Measurements from ENCODE around the gene GRM4. TPM values are rescaled to one million over a fixed set of nuclear protein-coding genes. Genes with fewer than 3 reads are reported as not detected.

GRM4 gene
- total RNA-seq, 1 experiment from 2014 or later: not detected

DNA sequence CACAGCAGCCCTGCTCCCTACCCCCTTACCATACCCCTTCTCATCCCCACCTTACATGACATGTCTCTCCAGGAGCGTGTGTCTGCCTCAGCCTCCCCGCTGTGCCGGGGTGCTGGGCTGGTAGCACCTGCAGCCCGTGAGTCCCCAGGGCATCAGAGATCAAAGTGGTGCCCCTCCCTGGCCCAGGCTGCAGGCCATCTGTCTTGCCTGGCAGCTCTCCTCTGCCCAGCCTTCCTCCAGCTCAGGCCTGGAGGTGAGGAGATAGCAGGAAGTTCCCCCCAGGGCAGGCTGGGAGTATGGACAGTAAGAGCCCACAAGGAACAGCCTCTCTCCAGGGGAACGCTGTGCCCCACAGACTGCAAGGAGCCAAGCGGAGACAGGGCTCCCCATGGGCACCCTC lies 35.3 kb downstream of the GRM4 start:
- DNase-seq (ENCODE audit: low spot score): no peak

DNA sequence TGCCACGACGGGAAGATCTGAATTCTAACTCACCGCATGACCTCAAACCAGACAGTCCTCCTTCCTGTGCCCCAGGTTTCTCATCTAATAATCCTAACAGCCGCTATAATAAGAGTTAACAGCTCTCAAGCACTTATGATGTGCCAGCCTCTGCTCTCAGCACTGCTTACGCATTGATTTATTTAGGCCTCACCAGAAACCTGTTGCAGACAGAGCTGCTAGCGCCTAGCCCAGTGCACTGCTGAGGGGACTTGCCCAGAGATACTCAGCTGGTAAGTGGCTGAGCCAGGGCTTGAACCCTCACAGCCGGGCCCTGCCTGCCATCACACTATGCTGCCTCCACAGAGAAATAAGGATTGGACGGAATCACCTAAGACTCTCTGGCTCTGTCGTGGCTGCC lies 37.7 kb downstream of the GRM4 start:
- no peak for DNase-seq (ENCODE audit: low spot score)

- no peak for DNase-seq (ENCODE audit: low spot score)
Observed at GRCh38 chr6:34106900-34107299, 39.0 kb downstream of the GRM4 start.

GRCh38 chr6:34106421-34106820 lies 39.5 kb downstream of the GRM4 start:
- no peak for DNase-seq (ENCODE audit: low spot score)

GRCh38 chr6:34104628-34105027 lies 41.3 kb downstream of the GRM4 start:
- no peak for DNase-seq (ENCODE audit: low spot score)

GRCh38 chr6:34104186-34104585 lies 41.7 kb downstream of the GRM4 start:
- no peak for DNase-seq (ENCODE audit: low spot score)

DNA sequence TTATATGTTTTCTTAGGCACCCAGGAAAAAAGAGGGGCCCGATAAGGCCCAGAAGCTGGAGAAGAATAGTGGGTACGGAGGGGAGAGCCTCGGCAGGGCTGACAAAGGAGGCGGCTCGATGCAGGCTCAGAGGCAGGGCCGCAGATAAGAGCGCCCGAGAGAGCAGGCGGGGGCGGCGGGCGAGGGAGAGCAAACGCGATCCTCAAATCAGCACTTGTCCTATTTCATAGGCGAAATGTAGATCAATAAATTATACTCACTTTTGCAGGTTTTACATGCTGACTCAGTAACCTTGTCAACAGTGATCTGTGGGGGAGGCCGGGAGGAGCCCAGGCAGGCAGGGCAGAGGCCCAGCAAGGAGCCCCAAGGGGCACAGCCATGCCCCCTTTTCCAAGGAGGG lies 42.6 kb downstream of the GRM4 start:
- no peak for DNase-seq (ENCODE audit: low spot score)

- no peak for DNase-seq (ENCODE audit: low spot score)
Observed at GRCh38 chr6:34102696-34103095, 43.2 kb downstream of the GRM4 start.

DNA sequence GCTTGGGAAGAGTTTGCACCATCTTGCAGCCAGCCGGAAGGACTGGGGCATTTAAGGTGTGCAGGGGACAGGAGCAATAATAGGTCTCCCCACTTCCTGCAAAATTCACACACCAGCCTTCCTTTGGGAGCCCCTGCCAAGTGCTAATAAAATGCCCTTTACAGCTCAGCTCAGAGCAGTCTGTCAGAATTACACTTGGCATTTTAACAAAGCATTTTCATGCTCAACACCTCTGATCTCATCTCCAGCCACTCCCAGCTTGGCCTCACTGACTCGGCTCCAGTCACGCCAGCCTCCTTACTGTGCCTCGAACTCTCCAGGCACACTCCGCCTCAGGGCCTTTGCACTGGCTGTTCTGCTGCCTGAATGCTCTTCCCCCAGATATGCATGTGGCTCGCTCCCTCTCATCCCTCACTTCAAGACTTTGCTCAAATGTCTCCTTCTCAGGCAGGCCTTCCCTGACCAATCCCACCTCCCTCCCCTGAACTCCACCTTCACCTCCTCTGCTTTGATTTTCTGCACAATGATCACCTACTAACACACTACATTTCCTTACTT lies 43.7 kb downstream of the GRM4 start:
- no peak for DNase-seq (ENCODE audit: low spot score)

DNA sequence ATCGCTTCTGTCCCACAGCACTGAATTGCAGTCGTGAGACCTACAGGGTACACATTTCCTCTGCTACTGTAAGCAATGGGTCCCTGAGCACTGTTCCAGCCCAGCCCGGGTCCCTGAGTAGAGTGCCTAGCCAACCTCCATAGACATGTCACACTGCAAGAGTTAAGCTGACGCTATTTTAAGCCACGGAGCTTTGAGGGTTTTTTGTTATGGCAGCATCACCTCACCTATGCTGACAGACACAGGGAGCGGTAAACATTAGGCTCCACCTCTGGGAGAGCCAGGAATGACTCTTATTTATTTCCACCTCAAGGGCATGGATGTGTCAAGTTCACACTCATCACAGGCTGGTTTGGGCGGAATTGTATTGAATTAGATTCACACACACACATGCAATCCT lies 45.1 kb downstream of the GRM4 start:
- no peak for DNase-seq (ENCODE audit: low spot score)

DNA sequence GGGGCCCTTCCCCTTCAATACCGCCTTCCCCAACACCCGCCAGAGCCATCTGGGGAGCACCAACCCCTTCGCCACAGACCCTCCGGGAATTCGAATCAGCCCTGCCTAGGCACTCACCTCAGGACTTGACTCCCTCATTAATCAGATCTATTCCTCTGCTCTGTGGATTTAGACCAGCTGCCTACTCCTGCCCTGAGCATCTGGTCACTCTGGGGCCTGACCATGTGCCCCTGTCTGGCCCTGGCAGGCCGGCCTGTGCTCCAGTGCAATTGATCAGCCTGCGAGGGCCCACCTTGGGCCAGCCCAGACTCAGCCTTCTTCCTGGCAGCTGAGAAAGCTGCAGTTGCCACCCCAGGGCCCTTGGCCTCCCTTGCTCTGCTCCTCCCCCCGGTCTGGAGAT lies 46.0 kb downstream of the GRM4 start:
- no peak for DNase-seq (ENCODE audit: low spot score)

- no peak for DNase-seq (ENCODE audit: low spot score)
Observed at GRCh38 chr6:34098045-34098936, 47.6 kb downstream of the GRM4 start.

- DNase-seq (ENCODE audit: low spot score): no peak
Observed at GRCh38 chr6:34096814-34097213, 49.1 kb downstream of the GRM4 start.

GRCh38 chr6:34096193-34096592 lies 49.7 kb downstream of the GRM4 start:
- DNase-seq (ENCODE audit: low spot score): no peak

DNA sequence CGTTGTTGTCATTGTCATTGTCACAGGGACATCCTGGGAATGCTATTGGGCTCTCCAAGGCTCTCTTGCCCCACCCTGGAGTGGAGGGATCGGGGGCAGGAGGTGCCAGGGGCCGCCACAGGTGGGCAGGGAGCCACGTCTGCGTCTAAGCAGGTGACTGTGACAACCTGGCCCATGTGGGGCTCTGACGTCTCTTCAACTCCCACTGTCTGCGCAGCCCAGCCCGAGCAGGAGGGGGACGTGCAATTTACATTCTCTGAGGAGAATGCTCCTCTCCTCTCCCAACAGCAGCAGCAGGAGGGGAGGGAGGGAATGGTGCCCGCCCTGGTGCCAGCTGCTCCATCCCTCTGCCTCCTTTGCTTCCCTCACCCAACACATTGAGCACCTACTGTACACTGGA lies 50.1 kb downstream of the GRM4 start:
- DNase-seq (ENCODE audit: low spot score): no peak

- no peak for DNase-seq (ENCODE audit: low spot score)
Observed at GRCh38 chr6:34095136-34095505, 50.8 kb downstream of the GRM4 start.

GRCh38 chr6:34094474-34095135 lies 51.3 kb downstream of the GRM4 start:
- no peak for DNase-seq (ENCODE audit: low spot score)

DNA sequence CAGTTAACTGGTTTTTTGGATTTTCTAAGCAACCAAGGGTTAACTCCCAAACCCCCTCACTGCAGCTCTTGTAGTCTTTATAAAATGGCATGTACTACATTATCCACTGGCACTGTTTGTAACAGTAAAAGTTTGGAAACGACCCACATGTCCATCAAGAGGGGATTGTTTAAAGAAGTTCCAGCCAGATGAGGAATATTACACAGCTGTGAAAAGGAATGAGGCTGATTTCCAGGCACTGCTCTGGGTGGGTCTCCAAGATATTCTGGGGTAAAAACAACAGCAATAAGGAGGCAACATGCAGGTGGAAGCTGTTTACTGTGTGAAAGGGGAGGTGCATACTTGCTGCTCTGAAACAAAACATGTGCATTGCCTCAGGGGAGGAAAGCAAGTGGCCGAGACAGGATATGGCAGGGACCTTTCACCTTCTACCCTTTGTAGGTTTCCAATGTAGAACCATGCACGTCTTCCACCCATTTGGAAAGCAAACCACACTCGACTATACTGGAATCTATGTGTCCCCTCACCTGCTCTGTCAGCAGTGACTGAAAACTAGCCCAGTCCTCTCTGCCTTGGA lies 51.9 kb downstream of the GRM4 start:
- no peak for DNase-seq (ENCODE audit: low spot score)

DNA sequence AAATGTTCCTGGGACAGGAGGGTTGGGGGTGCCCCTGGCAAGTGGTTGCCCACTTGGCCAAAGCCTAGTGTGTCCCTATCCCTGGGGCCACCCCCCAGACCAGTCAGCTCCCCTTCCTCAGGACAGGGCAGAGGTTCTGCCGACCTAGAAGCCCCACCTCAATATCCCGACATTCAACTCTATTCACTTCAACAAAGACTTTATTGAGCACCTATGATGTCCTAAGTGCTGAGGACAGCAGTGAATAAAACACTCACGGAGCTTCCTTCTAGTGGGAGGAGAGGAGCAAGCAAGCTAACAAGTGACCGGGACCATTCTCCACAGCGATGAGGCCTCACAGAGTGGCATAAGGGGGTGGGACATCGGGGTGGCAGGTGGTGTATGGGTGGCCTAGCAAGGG lies 52.7 kb downstream of the GRM4 start:
- no peak for DNase-seq (ENCODE audit: low spot score)

DNA sequence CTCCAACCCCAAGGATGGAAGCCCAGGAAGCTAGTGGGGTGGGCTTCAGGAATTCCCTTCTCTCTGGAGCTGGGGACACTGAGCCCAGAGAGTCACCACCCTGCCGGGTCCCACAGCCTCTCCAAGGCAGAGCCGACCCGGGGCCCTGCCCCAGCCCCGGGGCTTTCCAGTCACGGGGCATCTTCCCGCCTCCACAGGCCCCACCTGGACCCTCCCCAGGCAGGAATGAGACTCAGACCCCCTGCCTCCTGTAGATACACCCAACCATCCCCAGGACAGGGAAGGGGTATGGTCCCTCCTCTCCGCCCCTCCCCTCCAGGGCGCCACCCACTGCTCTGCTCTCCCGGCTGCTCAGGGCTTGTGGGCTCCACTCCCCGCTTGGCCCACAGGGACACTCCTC lies 53.3 kb downstream of the GRM4 start:
- no peak for DNase-seq (ENCODE audit: low spot score)

DNA sequence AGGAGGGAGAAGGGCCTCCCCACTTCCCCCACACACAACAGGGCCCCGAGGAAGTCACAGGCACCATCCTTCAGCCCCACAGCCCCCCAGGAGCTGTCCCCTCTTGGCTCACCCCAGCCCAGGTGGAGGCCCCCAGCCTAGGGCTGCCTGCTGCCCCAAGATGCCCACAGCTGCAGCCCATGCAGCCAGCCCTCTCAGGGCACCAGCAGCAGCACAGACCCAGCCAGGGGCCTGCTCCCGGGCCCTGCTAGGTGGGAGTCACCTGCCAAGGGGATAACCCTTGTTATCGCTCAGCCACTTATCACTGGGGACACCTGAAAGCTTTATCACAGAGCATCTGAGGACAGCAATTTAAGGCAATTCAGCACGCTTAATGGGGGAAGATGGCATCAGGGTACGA lies 55.0 kb downstream of the GRM4 start:
- DNase-seq (ENCODE audit: low spot score): no peak

DNA sequence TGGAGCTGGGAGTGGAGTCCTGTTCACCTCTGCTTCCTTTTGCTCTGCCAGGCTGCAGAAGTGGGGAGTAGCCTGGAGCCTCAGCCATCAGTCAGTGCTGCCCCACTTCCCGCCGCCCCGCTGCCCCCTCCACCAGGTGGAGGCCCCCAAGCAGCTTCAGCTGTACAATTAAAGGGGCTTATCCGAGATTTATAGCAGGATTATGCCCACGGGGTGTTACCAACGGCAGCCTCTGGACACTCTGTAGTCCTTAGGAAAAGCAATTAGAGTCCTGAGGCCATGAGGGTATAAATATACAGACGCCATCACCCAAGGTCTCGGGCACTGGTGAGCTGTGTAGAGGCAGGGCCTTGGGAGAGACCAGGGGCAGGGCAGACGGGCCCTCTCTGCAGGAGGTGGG lies 55.4 kb downstream of the GRM4 start:
- no peak for DNase-seq (ENCODE audit: low spot score)

DNA sequence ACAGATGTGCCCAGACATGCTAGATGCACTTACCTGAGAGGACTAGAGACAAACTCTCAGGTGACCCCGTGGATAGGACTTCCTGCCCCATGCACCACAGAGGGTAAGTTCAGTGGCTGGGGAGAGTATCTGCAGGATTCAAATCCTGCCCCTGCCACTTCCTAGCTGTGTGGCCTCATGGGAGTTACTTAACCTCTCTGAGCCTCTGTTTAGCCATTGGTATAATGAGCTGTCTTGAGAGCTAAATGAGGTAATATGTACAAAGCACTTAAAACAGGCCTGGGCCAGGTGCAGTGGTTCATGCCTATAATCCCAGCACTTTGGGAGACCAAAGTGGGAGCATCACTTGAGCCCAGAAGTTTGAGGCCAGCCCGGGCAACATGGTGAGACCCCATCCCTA lies 59.3 kb downstream of the GRM4 start:
- DNase-seq (ENCODE audit: low spot score): no peak

Data from H4 (cell line).